Stimulated activated CD4-positive, alpha-beta T cell treated with anti-CD3 and anti-CD28 coated beads, Interleukin-2, amount 100 ng/mL, for 4 hours (primary cell): ENCODE data around the gene QRFP.

Experiments
- DNase-seq: peaks from one replicate; pipeline ENCODE4 v3.0.0-alpha.2; 2020; ENCODE audit warnings: low read depth

QRFP gene

GRCh38 chr9:130933114-130934046 lies 36.8 kb upstream of the QRFP start:
- DNase-seq = no peak

- DNase-seq = no peak
Measured at GRCh38 chr9:130932255-130933079, 35.9 kb upstream of the QRFP start.

- DNase-seq = no peak
Measured at GRCh38 chr9:130931508-130932254, 35.1 kb upstream of the QRFP start.

GRCh38 chr9:130930804-130931349 lies 34.3 kb upstream of the QRFP start:
- DNase-seq = no peak

- no peak for DNase-seq
Measured at GRCh38 chr9:130930132-130930803, 33.7 kb upstream of the QRFP start.

- no peak for DNase-seq
Measured at GRCh38 chr9:130929571-130930038, 33.0 kb upstream of the QRFP start.

GRCh38 chr9:130927995-130928900 lies 31.6 kb upstream of the QRFP start:
- no peak for DNase-seq

GRCh38 chr9:130927338-130927737 lies 30.7 kb upstream of the QRFP start:
- no peak for DNase-seq

GRCh38 chr9:130925050-130925678 lies 28.6 kb upstream of the QRFP start:
- no peak for DNase-seq

GRCh38 chr9:130924448-130924788 lies 27.8 kb upstream of the QRFP start:
- no peak for DNase-seq

GRCh38 chr9:130923611-130924447 lies 27.2 kb upstream of the QRFP start:
- DNase-seq = no peak

- DNase-seq = no peak
Measured at GRCh38 chr9:130922893-130923610, 26.4 kb upstream of the QRFP start.

GRCh38 chr9:130921989-130922892 lies 25.6 kb upstream of the QRFP start:
- DNase-seq = no peak

- DNase-seq = no peak
Measured at GRCh38 chr9:130921300-130921988, 24.8 kb upstream of the QRFP start.

GRCh38 chr9:130920762-130921299 lies 24.2 kb upstream of the QRFP start:
- no peak for DNase-seq

- DNase-seq = no peak
Measured at GRCh38 chr9:130920233-130920632, 23.6 kb upstream of the QRFP start.
